Activated CD4-positive, CD25-positive, alpha-beta regulatory T cell treated with anti-CD3 and anti-CD28 coated beads, Interleukin-2, amount 50 U/mL, for 72 hours (primary cell): ENCODE results near the gene LGALS7B.
"Not testable (repeated sequence)": the region's sequence is repeated elsewhere in the genome, so short reads cannot be mapped to it uniquely, and the experiment has no call there.

Source experiments
- DNase-seq: peaks from one replicate; pipeline ENCODE4 v3.0.0; 2021

Gene LGALS7B

DNA sequence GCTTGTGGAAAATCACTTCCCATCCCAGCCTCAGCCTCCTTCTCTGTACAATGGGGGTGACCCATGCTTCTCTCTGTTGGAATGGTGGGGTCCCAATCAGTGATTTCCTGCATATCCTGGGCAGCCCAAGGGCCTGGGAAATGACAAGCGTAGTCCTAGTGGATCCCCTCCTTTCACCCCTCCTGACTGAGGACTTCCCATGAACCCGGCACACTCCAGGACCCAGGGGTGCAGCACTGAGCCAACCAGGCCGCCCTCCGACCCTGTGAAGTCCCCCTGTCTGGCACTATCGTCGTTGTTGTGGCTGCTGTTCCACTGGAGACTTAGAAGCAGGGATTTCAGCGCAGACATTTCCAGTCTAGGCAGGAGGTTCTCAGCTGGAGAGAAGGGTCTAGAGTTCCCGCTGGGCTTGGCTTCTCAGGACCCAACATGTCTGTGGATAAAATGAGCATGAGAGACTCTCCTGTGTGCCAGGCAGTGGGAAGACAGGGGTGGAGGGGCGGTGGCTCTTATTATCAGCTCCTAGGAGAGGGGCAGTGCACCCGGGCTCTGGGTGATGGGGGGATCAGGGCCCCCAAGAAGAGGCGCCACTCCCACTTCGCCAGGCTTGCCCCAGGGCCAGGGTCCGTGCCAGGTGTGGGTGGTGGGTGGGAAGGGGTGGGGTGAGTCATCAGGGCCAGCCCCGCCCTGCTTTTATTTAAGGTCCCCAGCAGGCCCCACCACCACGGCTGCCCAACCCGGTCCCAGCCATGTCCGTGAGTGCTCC lies at the start of gene LGALS7B:
Gene LGALS7B (plus strand): TSS at position 723 of the 766 bp plus-strand sequence. CDS start 27 bp downstream, at position 750.
- DNase-seq: no peak

- no peak for DNase-seq
Observed at GRCh38 chr19:38739440-38740256, 49.4 kb upstream of the LGALS7B start.

DNA sequence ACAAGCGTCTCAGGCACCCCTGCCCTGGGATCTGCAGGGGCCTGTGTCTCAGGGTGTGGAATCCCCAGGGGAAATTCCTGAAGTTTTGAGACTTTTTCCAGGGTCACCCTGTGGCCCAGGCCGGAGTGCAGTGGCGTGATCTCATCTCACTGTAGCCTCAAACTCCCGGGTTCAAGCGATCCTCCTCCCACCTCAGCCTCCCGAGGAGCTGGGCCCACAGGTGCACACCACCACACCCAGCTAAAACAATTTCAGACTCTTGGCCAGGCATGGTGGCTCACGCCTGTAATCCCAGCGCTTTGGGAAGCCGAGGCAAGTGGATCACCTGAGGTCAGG lies 48.8 kb upstream of the LGALS7B start:
- no peak for DNase-seq

- no peak for DNase-seq
Observed at GRCh38 chr19:38740932-38741331, 48.1 kb upstream of the LGALS7B start.

- DNase-seq: no peak
Observed at GRCh38 chr19:38741670-38742069, 47.3 kb upstream of the LGALS7B start.

DNA sequence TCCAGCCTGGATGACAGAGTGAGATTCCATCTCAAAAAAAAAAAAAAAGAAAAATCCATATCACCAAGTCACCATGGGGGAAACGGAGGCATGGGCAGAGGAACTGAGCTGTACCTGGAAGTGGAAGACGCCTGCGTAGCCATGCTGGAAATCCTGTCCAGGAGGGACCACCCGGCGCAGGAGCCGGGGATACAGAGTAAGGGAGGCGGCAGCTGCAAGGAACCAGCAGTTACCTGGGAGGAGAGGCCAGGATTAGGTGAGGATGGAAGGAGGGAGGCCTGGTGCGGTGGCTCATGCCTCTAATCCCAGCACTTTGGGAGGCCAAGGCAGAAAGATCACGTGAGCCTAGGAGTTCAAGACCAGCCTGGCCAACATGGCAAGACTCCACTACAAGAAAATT lies 46.7 kb upstream of the LGALS7B start:
- DNase-seq: no peak

DNA sequence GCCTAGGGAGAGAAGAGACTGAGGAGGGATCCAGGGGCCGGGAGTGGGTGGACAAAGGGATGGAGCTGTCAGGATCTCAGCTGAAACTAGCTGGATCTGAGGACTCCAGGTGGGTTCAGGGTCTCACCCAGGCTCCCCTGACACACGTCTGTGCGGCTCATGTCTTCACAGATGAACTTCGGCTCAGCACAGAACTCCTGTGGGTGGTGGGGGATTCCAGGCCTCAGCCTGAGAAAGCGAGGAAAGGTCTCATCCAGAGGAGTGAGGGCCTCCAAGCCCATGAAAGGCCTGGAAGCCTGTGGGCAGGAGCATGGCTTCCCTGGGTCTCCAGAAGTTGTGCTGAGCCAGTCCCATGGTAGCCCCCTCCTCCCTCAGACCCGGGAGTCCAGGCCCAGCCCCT lies 46.1 kb upstream of the LGALS7B start:
- DNase-seq: no peak

- DNase-seq: no peak
Observed at GRCh38 chr19:38743394-38744297, 45.4 kb upstream of the LGALS7B start.

DNA sequence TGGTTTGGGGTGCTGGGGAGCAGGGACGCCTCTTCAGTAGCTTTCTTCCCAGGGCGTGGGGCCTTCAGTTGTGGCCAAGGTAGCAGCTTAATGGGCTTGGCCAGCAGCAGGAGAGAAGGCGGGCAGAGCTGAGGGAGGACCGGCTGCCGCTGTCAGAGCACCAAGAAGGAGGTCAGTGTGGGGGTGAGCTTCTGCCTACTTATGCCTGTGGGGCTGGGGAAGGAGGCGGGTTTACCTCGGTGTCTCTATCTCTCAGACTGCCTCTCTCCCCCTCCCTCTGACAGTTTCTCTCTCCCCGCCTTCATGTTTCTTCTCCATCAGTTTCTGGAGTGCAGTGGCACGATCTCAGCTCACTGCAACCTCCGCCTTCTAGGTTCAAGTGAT lies 44.7 kb upstream of the LGALS7B start, which contains the start of gene CAPN12:
Gene CAPN12 (minus strand): TSS at position 177 of the 384 bp plus-strand sequence. CDS start 309 bp downstream, outside the sequence.
- no peak for DNase-seq

GRCh38 chr19:38744874-38745273 lies 44.1 kb upstream of the LGALS7B start:
- no peak for DNase-seq

GRCh38 chr19:38745316-38745715 lies 43.7 kb upstream of the LGALS7B start:
- DNase-seq: no peak

DNA sequence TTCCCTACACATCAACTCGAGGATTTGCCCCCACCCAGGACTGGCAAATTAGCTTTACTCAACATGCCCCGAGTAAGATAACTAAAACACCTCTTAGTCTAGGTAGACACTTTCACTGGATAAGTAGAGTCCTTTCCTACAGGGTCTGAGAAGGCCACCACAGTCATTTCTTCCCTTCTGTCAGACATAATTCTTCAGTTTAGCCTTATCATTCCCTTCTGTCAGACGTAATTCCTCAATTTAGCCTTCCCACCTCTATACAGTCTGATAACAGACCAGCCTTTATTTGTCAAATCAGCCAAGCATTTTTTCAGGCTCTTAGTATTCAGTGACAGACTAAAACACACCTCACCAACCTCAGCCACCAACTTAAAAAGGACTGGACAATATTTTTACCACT lies 35.2 kb upstream of the LGALS7B start:
- DNase-seq: not testable (repeated sequence)

DNA sequence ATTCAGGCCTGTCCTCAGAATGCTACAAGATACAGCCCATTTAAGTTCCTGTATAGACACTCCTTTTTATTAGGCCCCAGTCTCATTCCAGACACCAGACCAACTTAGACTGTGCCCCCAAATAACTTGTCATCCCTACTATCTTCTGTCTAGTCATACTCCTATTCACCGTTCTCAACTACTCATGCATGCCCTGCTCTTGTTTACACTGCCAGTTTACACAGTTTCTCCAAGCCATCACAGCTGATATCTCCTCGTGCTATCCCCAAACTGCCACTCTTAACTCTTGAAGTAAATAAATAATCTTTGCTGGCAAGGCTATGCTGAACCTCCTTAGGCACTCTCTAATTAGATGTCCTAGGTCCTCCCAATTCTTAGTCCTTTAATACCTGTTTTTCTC lies 34.8 kb upstream of the LGALS7B start:
- DNase-seq: not testable (repeated sequence)

DNA sequence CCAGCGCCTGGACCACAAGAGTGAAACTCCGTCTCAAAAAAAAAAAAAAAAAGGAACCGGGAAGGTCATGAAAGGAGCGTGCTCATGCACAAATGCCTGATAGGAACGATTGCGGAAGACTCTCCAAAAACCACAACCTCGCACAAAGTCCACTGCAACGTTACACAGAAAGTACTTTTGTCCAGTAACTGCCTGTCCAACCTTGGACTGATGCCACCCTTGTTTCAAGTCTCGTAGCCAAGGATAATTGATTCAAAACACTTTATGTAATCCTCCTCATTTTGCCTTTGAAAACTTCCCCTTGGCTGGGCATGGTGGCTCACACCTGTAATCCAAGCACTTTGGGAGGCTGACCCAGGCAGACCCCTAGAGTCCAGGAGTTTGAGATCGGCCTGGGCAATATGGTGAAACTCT lies 29.4 kb upstream of the LGALS7B start:
- no peak for DNase-seq

- not testable (repeated sequence) for DNase-seq
Observed at GRCh38 chr19:38760805-38761517, 28.0 kb upstream of the LGALS7B start.

- DNase-seq: not testable (repeated sequence)
Observed at GRCh38 chr19:38761884-38762389, 27.1 kb upstream of the LGALS7B start.

- no peak for DNase-seq
Observed at GRCh38 chr19:38763795-38764220, 25.2 kb upstream of the LGALS7B start.

DNA sequence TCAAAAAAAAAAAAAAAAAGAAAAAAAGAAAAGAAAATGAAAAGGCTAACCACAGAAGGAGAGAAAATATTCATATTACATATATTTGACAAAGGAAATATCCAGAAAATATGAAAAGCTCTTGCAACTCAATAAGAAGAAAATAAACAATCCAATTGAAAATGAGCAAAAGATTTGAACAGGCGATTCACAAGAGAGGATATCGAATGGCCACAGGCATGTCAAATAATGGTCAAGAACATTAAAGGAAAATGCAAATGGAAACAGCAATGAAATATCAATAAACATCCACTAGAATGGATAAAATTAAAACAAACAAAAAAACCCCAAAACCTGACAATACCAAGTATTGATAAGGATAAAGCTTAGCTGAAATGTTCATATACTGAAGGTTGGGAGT lies 23.8 kb upstream of the LGALS7B start:
- DNase-seq: no peak

GRCh38 chr19:38766276-38767047 lies 22.5 kb upstream of the LGALS7B start:
- no peak for DNase-seq

- peak; percentile 97 for DNase-seq
Observed at GRCh38 chr19:38769635-38770211, 19.3 kb upstream of the LGALS7B start.
